Middle frontal gyrus (tissue), 1 donor: ENCODE results near the gene RPL37.
"Not testable (repeated sequence)": the region's sequence is repeated elsewhere in the genome, so short reads cannot be mapped to it uniquely, and the experiment has no call there.

Experiments
- DNase-seq: peaks from one replicate; pipeline ENCODE4 v3.0.0-alpha.2; 2015; ENCODE audit warnings: low spot score; ENCODE audit errors: extremely low spot score

Gene RPL37

DNA sequence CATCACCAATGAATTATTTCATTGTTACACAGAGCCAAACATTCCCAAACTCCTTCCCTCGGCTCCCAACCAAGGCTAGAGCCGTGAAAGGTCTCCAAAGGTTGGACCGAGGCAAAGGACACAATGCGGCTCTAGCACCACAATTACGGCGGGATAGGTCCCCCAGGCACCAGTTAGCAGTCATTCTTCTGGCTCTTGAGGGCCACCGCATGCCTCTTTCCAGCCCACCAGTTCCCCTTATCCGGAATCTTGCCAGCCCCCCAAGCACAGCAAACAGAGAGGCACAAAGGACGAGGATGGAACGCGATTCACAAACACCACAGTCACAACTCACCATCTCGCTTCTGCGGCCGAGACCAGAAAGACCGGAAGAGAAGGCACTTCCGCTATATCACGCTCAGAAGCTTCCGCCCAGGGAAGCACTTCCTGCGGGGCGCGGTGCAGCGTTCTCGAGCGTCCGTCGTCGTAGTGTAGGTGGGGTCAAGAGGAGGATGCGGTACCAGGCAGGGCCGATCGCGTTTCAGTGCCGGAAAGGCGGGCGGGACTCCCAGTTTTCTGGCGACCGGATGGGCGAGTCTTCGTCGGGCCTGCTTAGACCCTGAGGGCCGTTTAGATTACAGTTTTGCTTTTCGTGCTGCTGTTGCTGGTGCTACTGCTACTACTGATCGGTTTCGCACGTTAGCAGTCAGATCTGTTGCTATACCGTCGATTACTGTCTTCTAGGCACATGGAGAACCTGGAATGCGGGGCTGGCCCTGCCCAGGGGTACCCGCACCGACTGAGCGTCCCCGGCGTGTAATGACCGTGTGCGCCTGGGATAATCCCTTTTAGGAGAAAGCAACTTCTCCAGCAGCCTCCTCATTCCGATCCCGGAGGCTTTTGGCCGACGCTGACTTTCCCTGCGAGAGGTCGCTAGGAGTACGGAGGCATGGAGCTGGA lies at the start of gene RPL37:
Gene RPL37, minus strand, starts transcription at position 374 of the 939 bp plus-strand sequence. Its CDS starts 37 bp downstream, at position 337.
- peak; percentile 97 for DNase-seq

DNA sequence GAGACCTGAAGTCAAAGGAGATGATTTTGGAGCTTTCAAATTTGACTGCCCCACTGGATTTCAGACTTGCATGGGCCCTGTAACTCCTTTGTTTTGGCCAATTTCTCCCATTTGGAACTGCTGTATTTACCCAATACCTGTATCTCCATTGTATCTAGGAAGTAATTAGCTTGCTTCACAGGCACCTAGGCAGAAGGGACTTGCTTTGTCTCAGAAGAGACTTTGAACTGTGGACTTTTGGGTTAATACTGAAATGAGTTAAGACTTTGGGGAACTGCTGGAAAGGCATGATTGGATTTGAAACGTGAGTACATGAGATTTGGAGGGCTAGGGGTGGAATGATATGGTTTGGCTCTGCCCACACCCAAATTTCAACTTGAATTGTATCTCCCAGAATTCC lies 48.0 kb upstream of the RPL37 start:
- not testable (repeated sequence) for DNase-seq

DNA sequence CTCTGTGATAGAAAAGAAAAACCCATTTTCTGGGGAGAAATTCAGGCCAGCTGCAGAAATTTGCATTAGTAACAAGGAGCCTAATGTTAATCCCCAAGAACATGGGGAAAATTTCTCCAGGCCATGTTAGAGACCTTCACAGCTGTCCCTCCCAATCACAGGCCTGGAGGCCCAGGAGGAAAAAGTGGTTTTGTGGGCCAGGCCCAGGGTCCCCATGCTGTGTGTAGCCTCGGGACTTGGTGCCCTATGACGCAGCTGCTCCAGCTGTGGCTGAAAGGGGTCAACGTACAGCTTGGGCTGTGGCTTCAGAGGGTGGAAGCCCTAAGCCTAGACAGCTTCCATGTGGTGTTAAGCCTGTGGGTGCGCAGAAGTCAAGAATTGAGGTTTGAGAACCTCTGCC lies 47.3 kb upstream of the RPL37 start:
- DNase-seq: no peak

DNA sequence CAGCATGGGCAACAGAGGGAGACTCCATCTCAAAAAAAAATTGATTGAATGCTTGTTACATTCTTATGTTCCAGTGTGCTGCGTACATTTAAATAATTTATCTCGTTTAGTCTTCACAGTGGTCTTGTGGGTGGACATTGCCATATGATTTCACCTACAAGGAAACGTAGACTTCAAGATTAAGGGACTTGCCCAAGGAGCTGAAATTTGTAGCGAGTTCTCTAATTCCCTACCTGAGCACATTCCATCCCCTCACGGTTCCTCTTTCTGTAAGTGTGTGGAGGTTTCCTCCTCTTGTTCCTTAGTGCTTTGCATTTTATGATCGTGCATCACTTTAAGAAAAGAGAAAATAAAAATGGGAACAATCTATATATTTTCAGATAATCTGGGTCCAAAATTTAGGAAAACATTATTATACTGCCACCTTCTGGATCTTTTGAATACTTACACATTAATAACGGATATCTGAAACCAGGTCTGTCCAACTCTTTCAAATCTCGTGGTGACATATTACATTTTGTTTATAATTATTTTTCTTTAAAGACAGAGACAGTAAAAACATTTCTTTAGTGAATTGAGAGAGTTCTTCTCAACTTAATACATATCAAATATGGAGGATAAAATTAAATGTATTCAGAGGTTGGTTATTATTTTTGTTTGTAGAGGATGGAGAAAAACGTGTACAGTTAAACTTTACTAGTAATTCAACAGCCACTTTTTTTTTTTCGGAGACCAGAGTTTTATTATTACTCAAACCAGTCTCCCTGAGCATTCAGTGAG lies 44.3 kb upstream of the RPL37 start:
- no peak for DNase-seq

DNA sequence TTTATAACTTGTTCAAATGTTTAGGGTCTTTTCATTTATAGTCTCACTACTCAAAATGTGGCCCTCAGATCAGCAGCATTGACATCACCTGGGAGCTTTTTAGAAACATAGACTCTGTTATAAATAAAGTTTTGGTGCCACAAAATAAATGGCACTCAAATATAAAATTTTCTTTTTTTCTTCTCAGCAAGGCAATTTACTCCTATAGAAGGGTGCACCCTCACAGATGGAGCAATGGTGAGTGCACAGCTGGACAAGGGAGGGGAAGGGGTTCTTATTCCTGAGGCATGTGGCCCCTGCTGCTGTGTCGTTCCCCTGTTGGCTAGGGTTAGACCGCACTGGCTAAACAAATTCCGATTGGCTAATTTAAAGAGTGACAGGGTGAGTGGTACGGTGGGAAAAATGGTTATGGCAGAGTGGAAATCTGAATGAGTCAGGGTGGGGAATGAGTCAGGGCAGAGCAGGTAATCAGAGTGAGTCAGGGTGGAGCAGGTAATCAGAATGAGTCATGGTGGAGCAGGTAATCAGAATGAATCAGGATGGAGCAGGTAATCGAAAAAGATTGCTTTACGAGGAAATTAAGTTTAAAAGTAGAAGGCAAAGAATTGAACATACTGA lies 42.5 kb upstream of the RPL37 start:
- no peak for DNase-seq

DNA sequence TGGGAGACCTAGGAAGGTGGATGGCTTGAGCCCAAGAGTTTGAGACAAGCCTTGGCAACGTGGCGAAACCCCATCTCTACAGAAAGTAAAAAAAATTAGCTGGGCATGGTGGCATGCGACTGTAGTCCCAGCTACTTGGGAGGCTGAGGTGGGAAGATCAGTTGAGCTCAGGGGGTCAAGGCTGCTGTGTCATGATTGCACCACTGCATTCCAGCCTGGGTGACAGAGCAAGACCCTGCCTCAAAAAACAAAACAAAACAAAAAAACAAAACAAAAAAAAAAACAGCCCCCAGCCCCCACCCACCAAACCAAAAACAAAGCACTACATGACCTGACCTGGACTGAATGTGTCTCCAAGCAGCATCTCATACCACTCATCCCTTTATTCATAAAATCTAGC lies 40.9 kb upstream of the RPL37 start:
- no peak for DNase-seq

DNA sequence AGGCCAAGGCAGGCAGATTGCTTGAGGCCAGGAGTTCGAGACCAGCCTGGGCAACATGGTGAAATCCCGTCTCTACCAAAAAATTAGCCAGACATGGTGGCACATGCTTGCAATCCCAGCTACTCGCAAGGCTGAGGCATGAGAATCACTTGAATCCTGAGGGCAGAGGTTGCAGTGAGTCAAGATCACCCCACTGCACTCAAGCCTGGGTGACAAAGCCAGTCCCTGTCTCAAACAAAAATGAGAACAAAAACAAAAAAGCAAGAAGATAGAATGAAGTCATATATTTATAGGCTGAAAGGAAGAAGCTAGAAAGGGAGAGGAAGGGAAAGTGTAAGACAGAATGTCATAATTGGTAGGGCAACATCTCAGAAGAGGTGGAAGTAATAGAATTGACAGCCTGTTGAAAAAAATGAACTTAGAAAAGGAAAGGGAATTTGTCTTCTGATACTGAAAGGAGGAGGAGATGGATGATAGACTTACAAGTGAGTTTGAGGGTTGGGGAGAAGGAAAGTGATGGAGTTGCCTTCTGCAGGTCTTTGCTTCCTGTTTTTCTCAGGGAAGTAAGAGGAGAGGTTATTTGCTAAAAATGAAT lies 38.4 kb upstream of the RPL37 start:
- DNase-seq: no peak

DNA sequence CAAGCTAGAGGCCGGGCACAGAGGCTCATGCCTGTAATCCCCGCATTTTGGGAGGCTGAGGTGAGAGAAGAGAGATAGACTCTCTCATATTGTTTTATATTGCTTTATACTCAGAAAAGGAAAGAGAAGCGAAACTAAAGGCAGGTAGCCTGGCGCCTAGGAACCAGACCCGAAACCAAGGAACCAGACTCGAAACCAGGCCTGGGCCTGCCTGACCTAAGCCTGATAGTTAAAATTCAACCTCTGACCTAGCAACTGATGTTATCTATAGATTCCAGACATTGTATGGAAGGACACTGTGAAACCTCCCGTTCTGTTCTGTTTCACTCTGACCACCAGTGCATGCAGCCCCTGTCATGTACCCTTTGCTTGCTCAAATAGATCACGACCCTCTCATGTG lies 37.2 kb upstream of the RPL37 start:
- DNase-seq: not testable (repeated sequence)

DNA sequence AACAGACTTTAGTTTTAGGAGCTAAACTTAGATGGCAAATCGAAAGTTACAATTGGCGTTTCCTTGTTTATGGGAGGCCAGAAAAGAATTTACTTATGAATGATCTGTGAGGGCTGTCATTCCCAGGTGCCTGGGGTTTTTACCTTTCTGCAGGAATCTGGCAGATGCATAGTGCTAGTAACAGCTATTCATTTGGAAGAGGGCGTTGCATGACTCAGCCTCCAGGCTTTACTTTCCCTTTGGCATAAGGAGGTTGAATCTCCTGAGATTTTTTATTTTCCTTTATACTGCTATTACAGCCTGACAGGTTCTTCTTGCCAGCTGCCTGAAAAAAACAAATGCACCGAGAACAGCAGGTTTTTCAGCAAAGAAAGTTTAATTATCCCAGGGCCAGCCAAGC lies 36.2 kb upstream of the RPL37 start:
- DNase-seq: no peak

DNA sequence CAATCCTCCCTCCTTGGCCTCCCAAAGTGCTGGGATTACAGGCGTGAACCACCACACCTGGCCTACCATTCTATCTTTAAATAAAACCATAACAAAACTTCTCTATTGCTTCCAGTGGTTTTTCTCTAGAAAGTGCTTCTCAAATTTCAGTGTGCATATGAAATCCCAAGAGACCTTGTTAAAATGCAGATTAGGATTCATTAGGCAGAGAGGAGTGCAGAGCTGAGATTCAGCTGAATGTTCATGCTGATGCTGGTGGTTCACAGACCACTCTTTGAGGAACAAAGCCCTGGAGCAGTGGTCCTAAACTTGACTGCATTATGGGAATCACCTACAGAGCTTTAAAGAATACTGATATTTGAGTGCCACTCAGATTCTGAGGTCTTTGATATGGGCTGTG lies 34.4 kb upstream of the RPL37 start:
- DNase-seq: no peak

DNA sequence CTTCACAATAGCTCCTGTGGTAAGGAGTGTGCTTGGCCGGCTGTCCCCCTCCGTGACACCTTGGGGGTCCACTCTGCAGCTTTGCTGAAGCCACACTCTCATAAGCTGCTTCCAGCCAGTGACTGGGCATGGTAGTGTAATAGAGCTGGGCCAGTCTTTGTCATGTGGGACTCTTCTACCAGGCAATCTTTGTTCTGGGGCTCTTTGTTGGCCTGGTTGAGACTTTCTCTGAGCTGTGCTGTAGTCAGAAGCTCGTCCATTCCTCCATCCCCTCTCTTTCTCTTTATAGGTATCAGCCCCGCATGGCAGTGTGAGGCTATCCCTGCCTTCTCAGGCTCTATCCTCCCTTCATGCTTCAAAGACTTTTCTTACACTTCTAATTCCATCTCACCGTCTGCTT lies 31.8 kb upstream of the RPL37 start:
- no peak for DNase-seq

DNA sequence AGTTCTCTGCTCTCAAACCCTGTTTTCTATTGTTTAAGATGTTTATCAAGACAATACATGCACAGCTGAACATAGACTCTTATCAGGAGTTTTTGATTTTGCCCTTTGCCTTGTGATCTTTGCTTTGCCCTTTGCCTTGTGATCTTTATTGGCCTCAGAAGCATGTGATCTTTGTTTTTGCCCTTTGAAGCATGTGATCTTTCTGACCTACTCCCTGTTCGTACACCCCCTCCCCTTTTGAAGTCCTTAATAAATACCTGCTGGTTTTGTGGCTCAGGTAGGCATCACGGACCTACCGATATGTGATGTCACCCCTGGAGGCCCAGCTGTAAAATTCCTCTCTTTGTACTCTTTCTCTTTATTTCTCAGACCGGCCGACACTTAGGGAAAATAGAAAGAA lies 30.0 kb upstream of the RPL37 start:
- DNase-seq: not testable (repeated sequence)

DNA sequence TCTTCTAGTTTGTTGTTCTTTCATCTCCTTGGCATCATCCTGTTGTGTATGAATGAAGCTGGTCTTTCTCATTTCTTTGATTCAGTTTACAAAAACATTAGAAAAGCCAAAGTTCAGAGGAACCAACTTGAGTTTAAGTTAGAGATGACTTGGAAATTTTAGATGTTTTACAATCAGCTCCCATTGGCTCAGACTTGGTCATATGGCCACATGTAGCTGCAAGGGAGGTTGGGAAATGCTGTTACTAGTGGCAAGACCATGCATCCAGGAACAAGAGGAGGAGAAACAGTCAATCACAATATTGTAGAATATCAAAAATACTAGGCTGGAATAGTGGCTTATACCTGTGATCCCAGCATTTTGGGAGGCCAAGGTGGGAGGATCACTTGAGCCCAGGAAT lies 25.7 kb upstream of the RPL37 start:
- no peak for DNase-seq

DNA sequence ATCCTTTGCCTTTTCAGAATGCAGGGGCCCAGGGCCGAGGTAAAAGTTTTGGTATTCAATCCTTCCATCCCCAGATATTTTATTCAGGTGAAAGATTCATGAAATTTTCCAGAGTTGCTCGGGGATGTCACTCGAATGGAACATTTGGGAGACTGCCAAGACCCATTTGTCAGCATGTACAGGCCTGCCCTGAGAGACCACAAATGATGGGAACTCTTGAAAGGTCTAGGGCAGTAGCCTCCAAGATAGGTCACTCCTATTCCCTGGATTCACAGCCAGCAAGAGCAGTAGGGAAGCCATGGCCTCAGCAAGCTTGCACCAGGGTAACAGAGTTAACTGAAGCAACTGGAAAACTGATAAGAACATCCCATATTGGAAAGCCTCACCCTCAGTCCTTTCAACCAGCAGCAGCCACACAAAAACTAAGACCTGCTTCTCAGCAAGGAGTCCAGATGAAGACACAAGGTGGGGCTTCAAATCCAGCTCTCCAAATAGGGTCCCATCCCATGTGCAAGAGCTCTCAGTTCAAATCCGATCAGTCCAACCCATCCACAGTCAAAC lies 18.7 kb upstream of the RPL37 start:
- no peak for DNase-seq

DNA sequence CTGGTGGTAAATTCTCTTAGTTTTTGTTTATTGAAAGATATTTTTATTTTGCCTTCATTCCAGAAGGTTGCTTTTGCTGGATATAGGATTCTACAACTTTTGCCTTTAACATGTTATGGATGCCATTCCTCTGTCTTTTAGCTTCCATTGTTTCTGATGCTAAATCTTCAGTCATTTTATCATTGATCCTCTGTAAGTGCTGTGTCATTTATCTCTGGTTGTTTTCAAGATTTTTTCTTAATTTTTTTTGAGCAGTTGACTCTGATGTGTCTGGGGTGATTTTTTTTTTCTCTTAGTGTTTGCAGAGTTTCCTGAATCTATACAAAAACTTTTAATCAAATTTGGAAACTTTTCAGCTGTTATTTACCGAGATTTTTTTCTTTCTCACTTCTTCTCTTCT lies 12.5 kb upstream of the RPL37 start:
- DNase-seq: no peak

DNA sequence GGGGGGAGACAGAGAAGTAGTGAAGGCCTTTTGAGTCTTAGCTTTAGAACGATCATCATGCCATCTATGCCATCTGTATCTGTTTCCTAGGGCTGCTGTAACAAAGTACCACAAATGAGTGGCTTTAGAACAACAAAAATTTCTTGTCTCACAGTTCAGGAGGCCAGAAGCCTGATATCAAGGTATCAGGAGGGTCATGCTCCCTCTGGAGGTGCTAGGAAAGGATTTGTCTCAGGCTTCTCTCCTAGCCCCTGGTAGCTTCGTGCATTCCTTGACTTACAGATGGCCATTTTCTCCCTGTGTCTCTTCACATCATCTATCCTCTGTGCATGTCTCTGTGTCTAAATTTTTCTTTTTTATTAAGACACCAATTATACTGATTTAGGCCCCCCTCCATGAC lies 11.3 kb upstream of the RPL37 start:
- no peak for DNase-seq

DNA sequence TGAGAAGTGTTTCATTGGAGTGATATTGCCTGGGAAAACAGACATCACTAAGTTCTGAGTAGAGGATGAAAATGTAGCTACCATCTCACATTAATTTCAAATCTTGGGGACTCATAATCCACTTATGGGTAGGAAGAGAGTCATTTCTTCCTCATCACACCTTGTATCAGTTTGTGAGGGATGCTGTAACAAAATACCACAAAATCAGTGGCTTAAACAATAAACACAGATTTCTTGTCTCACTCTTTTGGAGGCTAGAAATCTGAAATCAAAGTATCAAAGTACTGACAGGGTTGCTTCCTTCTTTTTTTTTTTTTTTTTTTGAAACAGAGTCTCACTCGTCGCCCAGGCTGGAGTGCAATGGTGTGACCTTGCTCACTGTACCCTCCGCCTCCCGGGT lies 9.5 kb upstream of the RPL37 start:
- no peak for DNase-seq

DNA sequence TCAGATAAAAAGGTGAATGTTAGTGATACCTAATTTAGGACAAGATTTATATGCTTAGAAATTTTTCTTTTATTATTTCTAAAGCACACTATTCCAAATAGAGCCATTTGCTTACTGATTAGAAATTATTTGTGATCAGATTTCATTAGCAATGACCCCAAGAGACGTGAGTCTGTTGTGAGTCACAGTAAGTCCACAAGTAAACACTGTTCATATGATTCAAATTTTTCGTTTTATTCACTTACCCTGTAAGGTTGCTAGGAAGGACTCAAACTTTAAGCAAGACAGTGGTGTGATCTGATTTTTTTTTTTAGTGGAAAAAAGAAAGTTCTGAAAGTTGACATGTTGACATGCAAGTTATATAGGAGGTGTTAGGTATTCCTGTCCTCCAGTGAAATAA lies 7.3 kb upstream of the RPL37 start:
- DNase-seq: no peak

DNA sequence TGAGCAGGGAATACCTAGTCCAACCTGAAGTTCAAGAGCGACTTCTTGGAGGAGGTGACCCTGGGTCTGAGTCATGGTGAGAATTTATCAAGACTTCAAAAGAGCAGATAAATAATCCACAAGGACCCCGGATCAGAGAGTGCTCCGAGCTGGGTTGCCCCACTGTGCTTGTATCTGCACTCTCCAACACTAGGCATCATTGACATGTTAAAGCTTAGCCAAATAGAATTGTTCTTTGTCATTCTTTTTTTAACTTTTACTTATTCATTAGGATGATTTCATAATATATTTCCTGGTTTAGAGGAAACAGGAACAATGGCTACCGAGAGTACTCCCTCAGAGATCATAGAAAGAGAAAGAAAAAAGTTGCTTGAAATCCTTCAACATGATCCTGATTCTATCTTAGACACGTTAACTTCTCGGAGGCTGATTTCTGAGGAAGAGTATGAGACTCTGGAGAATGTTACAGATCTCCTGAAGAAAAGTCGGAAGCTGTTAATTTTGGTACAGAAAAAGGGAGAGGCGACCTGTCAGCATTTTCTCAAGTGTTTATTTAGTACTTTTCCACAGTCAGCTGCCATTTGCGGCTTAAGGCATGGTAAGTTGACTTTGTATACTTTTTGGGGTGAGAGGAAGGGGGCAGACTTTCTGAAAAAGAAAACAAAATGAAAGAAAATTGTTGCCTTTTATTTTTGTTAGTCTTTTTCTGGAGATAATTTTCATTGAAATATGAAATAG lies 6.2 kb upstream of the RPL37 start, which contains the start of gene CARD6:
Gene CARD6, plus strand, starts transcription at position 300 of the 738 bp plus-strand sequence. Its CDS starts 16 bp downstream, at position 316.
- no peak for DNase-seq

DNA sequence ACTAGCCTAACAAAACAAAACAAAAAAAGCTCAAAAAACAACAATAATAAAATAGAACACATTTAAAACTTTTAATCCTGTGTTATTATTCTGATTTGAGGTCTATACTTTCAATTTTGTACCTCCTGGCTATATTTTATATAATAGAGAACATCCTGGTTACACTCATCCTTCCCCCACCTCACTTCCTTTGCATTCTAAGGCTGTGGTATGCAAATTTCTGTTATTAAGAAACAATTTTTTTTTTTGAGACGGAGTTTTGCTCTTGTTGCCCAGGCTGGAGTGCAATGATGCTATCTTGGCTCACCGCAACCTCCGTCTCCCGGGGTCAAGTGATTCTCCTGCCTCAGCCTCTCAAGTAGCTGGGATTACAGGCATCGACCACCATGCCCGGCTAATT lies 3.1 kb upstream of the RPL37 start:
- DNase-seq: no peak
